Stimulated activated CD8-positive, alpha-beta memory T cell treated with anti-CD3 and anti-CD28 coated beads, Interleukin-4, amount 100 ng/mL, for 24 hours (primary cell): ENCODE measurements around the gene GRB7.
"Not testable (repeated sequence)": the region's sequence is repeated elsewhere in the genome, so short reads cannot be mapped to it uniquely, and the experiment has no call there.

Source experiments
- DNase-seq: peaks from one replicate; pipeline ENCODE4 v3.0.0-alpha.2; 2020; ENCODE audit warnings: low read depth

GRB7 gene

GRCh38 chr17:39752241-39752881 is 14.6 kb downstream of the GRB7 start:
- no peak for DNase-seq

GRCh38 chr17:39753514-39754160 is 15.9 kb downstream of the GRB7 start:
- DNase-seq = no peak

- DNase-seq = peak; percentile 93
Measured at GRCh38 chr17:39754161-39754957, 16.6 kb downstream of the GRB7 start.

- DNase-seq = no peak
Measured at GRCh38 chr17:39754958-39755553, 17.3 kb downstream of the GRB7 start.

GRCh38 chr17:39755554-39756379 is 18.0 kb downstream of the GRB7 start:
- peak; percentile 52 for DNase-seq

GRCh38 chr17:39756380-39757079 is 18.8 kb downstream of the GRB7 start:
- no peak for DNase-seq

- DNase-seq = no peak
Measured at GRCh38 chr17:39757176-39757662, 19.5 kb downstream of the GRB7 start.

- DNase-seq = peak; percentile 53
Measured at GRCh38 chr17:39757931-39758873, 20.5 kb downstream of the GRB7 start.

GRCh38 chr17:39759204-39759603 is 21.5 kb downstream of the GRB7 start:
- DNase-seq = no peak

- no peak for DNase-seq
Measured at GRCh38 chr17:39761861-39762496, 24.2 kb downstream of the GRB7 start.

- DNase-seq = no peak
Measured at GRCh38 chr17:39763051-39763820, 25.5 kb downstream of the GRB7 start.

GRCh38 chr17:39764171-39764570 is 26.4 kb downstream of the GRB7 start:
- not testable (repeated sequence) for DNase-seq

- DNase-seq = no peak
Measured at GRCh38 chr17:39765175-39765574, 27.4 kb downstream of the GRB7 start.

GRCh38 chr17:39765766-39766165 is 28.0 kb downstream of the GRB7 start:
- no peak for DNase-seq

GRCh38 chr17:39767147-39767546 is 29.4 kb downstream of the GRB7 start:
- no peak for DNase-seq

GRCh38 chr17:39769974-39770587 is 32.3 kb downstream of the GRB7 start:
- no peak for DNase-seq

GRCh38 chr17:39772415-39772814 is 34.7 kb downstream of the GRB7 start:
- DNase-seq = no peak
